Neural progenitor cell (in vitro differentiated cells): ENCODE data around the gene NAPA. TPM values are rescaled to one million over a fixed set of nuclear protein-coding genes. Genes with fewer than 3 reads are reported as not detected.

Experiments
- DNase-seq: peaks from one replicate; pipeline ENCODE4 v3.0.0-alpha.2; 2016; ENCODE audit warnings: low spot score
- H2AFZ ChIP-seq: fragments of 200-600 bp; sonication (generic); replicated peaks from 2 replicates; pipeline ENCODE4 v1.6.1; 2016; ENCODE audit warnings: antibody characterized with exemption
- H3F3A ChIP-seq: fragments of 200-600 bp; sonication (generic); 2 replicates; pipeline ENCODE4 v1.6.1; 2016; ENCODE audit warnings: antibody characterized with exemption, low read depth
- H3K27ac ChIP-seq: fragments of 200-600 bp; sonication (generic); 2 replicates; pipeline ENCODE4 v1.5.1; 2016; ENCODE audit warnings: mild to moderate bottlenecking
- H3K27me3 ChIP-seq: fragments of 200-600 bp; sonication (generic); 2 replicates; pipeline ENCODE4 v1.6.1; 2016; ENCODE audit warnings: mild to moderate bottlenecking, moderate library complexity
- H3K36me3 ChIP-seq: fragments of 200-600 bp; sonication (generic); 2 replicates; pipeline ENCODE4 v1.5.1; 2016
- H3K4me1 ChIP-seq: fragments of 200-600 bp; sonication (generic); 2 replicates; pipeline ENCODE4 v1.6.1; 2016; ENCODE audit warnings: mixed run types
- H3K4me2 ChIP-seq: fragments of 200-600 bp; sonication (generic); 2 replicates; pipeline ENCODE4 v1.6.1; 2016
- H3K4me3 ChIP-seq: fragments of 200-600 bp; sonication (generic); 2 replicates; pipeline ENCODE4 v1.5.1; 2016
- H3K79me2 ChIP-seq: fragments of 200-600 bp; sonication (generic); 2 replicates; pipeline ENCODE4 v1.6.1; 2016; ENCODE audit warnings: low read depth
- H3K9ac ChIP-seq: fragments of 200-600 bp; sonication (generic); 2 replicates; pipeline ENCODE4 v1.6.1; 2016
- H3K9me3 ChIP-seq: fragments of 200-600 bp; sonication (generic); 2 replicates; pipeline ENCODE4 v1.5.1; 2016; ENCODE audit warnings: low read depth
- H4K20me1 ChIP-seq: fragments of 200-600 bp; sonication (generic); 2 replicates; pipeline ENCODE4 v1.6.1; 2016; ENCODE audit warnings: low read depth
- H3K27ac Mint-ChIP-seq: 3 replicates; pipeline ENCODE4 v1.8.0; 2021; ENCODE audit warnings: mixed read lengths
- H3K27me3 Mint-ChIP-seq: 2 replicates; pipeline ENCODE4 v1.8.0; 2022; ENCODE audit warnings: low read depth, mild to moderate bottlenecking, inconsistent platforms, moderate library complexity, mixed read lengths; ENCODE audit not compliant: insufficient read depth
- H3K36me3 Mint-ChIP-seq: 3 replicates; pipeline ENCODE4 v1.8.0; 2021; ENCODE audit warnings: mixed read lengths
- H3K4me1 Mint-ChIP-seq: 3 replicates; pipeline ENCODE4 v1.8.0; 2021; ENCODE audit warnings: mixed read lengths
- H3K4me3 Mint-ChIP-seq: 3 replicates; pipeline ENCODE4 v1.8.0; 2021; ENCODE audit warnings: mild to moderate bottlenecking, moderate library complexity, mixed read lengths
- H3K9me3 Mint-ChIP-seq: 3 replicates; pipeline ENCODE4 v1.8.0; 2020; ENCODE audit warnings: mixed read lengths
- EZH2 ChIP-seq: fragments of 200-600 bp; sonication (generic); IDR thresholded peaks from 2 replicates; pipeline ENCODE4 v1.6.1; 2017; ENCODE audit warnings: antibody characterized with exemption, mild to moderate bottlenecking, moderate library complexity
- EZH2phosphoT487 ChIP-seq: fragments of 200-600 bp; sonication (generic); IDR thresholded peaks from 2 replicates; pipeline ENCODE4 v1.6.1; 2017; ENCODE audit warnings: antibody characterized with exemption
- total RNA-seq: library from RNA; depleted of rRNA; stranded (reverse); fragments of >200 nt; gene quantifications from 2 replicates; pipeline ENCODE4 v1.2.3, GENCODE V29; 2015; ENCODE audit warnings: low replicate concordance
- TF ChIP-seq, protein P1 (sequence below): fragments of 200-600 bp; sonication (generic); IDR thresholded peaks from 2 replicates; pipeline ENCODE4 v1.5.1; 2017; ENCODE audit warnings: antibody characterized with exemption, mild to moderate bottlenecking

NAPA gene
- total RNA-seq, 1 donor from 2014 or later = 30.2 TPM

DNA sequence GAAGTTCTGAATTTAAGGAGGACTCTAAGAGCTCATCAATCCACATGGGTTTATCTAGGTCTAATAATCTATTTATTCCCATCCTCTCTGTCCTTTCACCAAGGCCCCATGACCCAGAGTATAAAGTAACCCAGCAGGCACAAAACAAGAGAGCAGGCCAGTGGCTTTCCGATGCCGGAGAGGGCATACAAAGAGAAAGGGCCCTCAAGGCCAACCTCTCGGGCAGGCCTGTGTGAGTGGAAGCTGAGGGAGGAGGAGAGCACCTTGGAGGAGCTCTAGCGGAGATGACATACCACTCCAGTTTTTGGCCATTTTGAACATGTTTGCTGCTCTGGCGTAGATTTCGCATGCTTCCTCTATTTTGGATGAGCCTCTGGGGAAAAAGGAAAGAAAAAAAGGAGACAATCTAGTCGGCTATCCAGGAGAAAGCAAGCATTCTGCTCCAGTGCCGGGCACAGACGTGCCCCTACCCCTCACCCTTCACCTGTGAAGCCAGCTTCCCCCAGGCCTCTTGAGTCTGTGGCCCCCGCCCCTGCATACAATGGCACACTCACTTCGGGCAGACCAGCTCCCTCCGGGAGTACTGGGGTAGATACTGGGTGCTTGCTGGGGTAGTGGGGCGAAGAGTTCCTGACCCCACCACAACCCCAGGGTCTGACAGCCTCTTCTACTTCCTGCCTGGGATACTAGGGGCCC is 11.6 kb downstream of the NAPA start:
- Mint-ChIP-seq H3K27me3 (peaks cover 6% of the 10 kb centered on the region), H3K27ac (no peak overlapping the region), H3K36me3 (peaks cover 2% of the 10 kb centered on the region), H3K9me3 (no peaks in the 10 kb centered on the region), H3K4me1 (peaks cover 2% of the 10 kb centered on the region), H3K4me3 (no peak overlapping the region)
- Histone ChIP-seq H3K27me3 (no peaks in the 10 kb centered on the region), H3K4me3 (no peak overlapping the region), H3K4me2 (no peak overlapping the region), H3K9me3 (no peaks in the 10 kb centered on the region), H3K4me1 (peaks cover 6% of the 10 kb centered on the region), H3F3A (peaks cover under 1% of the 10 kb centered on the region), H3K9ac (no peak overlapping the region), H2AFZ (no peak overlapping the region), H3K79me2 (peaks cover 27% of the 10 kb centered on the region), H3K27ac (no peak overlapping the region), H3K36me3 (no peaks in the 10 kb centered on the region), H4K20me1 (peaks cover 18% of the 10 kb centered on the region)
- DNase-seq = no peak
- TF ChIP-seq EZH2phosphoT487 (no peak), EZH2 (no peak)
- TF ChIP-seq, protein P1, sequence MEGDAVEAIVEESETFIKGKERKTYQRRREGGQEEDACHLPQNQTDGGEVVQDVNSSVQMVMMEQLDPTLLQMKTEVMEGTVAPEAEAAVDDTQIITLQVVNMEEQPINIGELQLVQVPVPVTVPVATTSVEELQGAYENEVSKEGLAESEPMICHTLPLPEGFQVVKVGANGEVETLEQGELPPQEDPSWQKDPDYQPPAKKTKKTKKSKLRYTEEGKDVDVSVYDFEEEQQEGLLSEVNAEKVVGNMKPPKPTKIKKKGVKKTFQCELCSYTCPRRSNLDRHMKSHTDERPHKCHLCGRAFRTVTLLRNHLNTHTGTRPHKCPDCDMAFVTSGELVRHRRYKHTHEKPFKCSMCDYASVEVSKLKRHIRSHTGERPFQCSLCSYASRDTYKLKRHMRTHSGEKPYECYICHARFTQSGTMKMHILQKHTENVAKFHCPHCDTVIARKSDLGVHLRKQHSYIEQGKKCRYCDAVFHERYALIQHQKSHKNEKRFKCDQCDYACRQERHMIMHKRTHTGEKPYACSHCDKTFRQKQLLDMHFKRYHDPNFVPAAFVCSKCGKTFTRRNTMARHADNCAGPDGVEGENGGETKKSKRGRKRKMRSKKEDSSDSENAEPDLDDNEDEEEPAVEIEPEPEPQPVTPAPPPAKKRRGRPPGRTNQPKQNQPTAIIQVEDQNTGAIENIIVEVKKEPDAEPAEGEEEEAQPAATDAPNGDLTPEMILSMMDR = no peak

DNA sequence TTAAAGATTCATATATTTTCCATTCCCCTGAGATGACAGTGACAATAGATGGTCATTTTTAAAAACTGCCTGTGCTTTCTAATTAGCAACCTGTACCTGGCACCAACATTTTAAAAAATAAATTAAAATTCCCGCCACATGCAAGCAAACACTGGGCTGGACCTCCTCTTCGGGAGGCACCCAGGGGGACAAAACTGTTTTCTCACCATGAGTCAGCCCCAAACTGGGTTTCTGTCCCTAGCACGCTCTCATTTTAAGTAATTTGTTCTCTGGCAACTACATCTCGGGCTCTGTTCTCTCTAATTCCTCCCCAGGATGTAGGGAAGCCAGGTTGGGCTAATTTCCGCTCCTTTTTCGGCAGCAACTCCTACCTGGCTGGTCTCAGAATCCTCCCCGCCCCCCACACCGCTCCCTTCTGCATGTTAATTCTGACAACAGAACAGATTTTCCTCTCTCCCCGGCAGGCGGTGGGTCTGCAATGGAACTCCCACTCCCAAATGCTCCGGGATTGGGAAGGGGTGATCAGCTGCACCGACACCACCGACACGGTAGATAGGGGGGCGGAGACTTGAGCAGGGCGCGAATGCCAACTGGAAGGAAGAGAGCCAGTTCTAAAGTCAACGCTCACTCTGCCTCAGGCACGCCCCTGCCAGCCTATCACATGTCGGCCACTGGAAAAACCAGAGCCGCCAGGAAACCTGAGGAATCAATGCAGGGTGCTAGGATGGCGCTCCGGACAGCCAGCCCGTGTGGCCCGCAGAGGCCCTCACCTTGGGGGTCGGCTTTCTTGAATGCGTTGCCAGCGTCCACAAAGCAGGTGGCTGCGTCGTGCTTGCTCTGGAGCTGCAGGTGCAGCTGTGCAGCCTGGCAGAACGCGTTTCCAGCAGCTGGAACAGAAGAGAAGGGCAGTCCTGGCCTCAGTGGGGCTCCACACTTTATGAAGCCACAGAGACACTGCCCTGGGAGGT is 14.7 kb downstream of the NAPA start:
- no peaks in the 10 kb centered on the region for H3K4me1 Mint-ChIP-seq
- H3K9ac ChIP-seq = no peak overlapping the region
- H3K79me2 ChIP-seq = peaks cover 6% of the 10 kb centered on the region
- H2AFZ ChIP-seq = no peak overlapping the region
- H3F3A ChIP-seq = no peaks in the 10 kb centered on the region
- peaks cover 2% of the 10 kb centered on the region for H3K36me3 Mint-ChIP-seq
- H3K36me3 ChIP-seq = no peaks in the 10 kb centered on the region
- H3K27me3 ChIP-seq = no peaks in the 10 kb centered on the region
- no peak overlapping the region for H3K27ac Mint-ChIP-seq
- H3K9me3 Mint-ChIP-seq = no peaks in the 10 kb centered on the region
- TF ChIP-seq, protein P1 = no peak
- no peak for TF ChIP-seq EZH2
- no peak for TF ChIP-seq EZH2phosphoT487
- H3K4me3 Mint-ChIP-seq = no peak overlapping the region
- H3K27me3 Mint-ChIP-seq = peaks cover 6% of the 10 kb centered on the region
- no peaks in the 10 kb centered on the region for H4K20me1 ChIP-seq
- H3K9me3 ChIP-seq = no peaks in the 10 kb centered on the region
- no peak overlapping the region for H3K4me3 ChIP-seq
- no peak for DNase-seq
- H3K27ac ChIP-seq = no peak overlapping the region
- H3K4me1 ChIP-seq = no peaks in the 10 kb centered on the region
- H3K4me2 ChIP-seq = no peak overlapping the region

DNA sequence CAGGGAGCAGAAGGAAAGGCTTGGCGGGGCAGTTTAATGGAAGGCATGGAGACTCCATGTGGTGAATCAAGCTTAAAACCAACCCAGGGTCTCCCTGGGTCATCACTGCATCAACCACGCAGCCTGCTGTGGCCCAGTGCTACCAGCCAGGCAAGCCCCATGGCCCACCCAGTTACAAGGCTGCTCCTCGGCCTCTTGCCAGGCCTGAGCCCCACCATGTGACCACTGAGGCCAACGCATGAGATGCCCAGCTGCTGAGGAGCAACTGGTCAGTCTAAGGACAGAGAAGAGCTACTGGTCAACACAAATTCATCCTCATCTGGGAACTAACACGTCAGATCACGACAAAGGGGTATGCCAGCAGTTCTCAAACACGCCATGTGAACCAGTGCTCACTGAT is 15.5 kb downstream of the NAPA start:
- no peaks in the 10 kb centered on the region for H3K4me1 Mint-ChIP-seq
- no peak overlapping the region for H3K4me2 ChIP-seq
- H3K9ac ChIP-seq = no peak overlapping the region
- no peak overlapping the region for H3K27ac ChIP-seq
- H3K27me3 Mint-ChIP-seq = peaks cover 6% of the 10 kb centered on the region
- H4K20me1 ChIP-seq = no peaks in the 10 kb centered on the region
- H3K36me3 Mint-ChIP-seq = peaks cover 2% of the 10 kb centered on the region
- H3K9me3 ChIP-seq = no peaks in the 10 kb centered on the region
- H3K9me3 Mint-ChIP-seq = no peaks in the 10 kb centered on the region
- H3F3A ChIP-seq = no peaks in the 10 kb centered on the region
- H3K27ac Mint-ChIP-seq = no peak overlapping the region
- H3K27me3 ChIP-seq = no peaks in the 10 kb centered on the region
- no peaks in the 10 kb centered on the region for H3K79me2 ChIP-seq
- no peak for DNase-seq
- H3K4me3 Mint-ChIP-seq = no peak overlapping the region
- TF ChIP-seq EZH2 (no peak), EZH2phosphoT487 (no peak)
- TF ChIP-seq, protein P1 = no peak
- H2AFZ ChIP-seq = no peak overlapping the region
- H3K36me3 ChIP-seq = no peaks in the 10 kb centered on the region
- H3K4me3 ChIP-seq = no peak overlapping the region
- no peaks in the 10 kb centered on the region for H3K4me1 ChIP-seq
